Nephron progenitor cell (in vitro differentiated cells): ENCODE measurements around the gene TTLL1.

Experiments
- DNase-seq: peaks from one replicate; pipeline ENCODE4 v3.0.0; 2021
- H3K27ac Mint-ChIP-seq: 2 replicates; pipeline ENCODE4 v1.8.0; 2021; ENCODE audit warnings: mild to moderate bottlenecking, moderate library complexity, mixed read lengths
- H3K27me3 Mint-ChIP-seq: 2 replicates; pipeline ENCODE4 v1.8.0; 2021; ENCODE audit warnings: mild to moderate bottlenecking, low read depth, mixed read lengths; ENCODE audit not compliant: poor library complexity
- H3K36me3 Mint-ChIP-seq: 2 replicates; pipeline ENCODE4 v1.8.0; 2021; ENCODE audit warnings: low read depth, mixed read lengths
- H3K4me1 Mint-ChIP-seq: 2 replicates; pipeline ENCODE4 v1.8.0; 2021; ENCODE audit warnings: mixed read lengths
- H3K4me3 Mint-ChIP-seq: 2 replicates; pipeline ENCODE4 v1.8.0; 2021; ENCODE audit warnings: mild to moderate bottlenecking, moderate library complexity, mixed read lengths
- H3K9me3 Mint-ChIP-seq: 2 replicates; pipeline ENCODE4 v1.8.0; 2021; ENCODE audit warnings: mild to moderate bottlenecking, moderate library complexity, mixed read lengths
- TF ChIP-seq, protein P1 (sequence below): fragments of 200-600 bp; sonication (generic); IDR thresholded peaks from 2 replicates; pipeline ENCODE4 v1.5.0; 2021; ENCODE audit warnings: antibody characterized with exemption

The TTLL1 gene

DNA sequence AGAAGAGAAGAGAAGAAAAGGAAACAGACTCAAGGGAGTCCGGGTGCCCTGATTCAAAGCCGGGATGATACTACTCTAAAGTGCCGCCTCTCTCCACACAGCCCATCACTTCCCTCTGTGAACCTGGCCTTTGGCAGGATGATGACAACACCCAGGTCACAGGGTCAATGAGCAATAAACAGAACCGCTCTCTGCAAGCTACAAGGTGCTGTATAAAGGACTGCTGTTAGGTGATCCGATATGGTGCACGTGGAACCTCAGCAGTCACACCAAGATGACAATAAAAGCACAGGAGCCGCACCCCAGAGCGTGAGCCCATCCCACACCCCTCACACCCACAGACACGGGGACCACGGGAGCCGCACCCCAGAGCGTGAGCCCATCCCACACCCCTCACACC, 10.7 kb downstream of the TTLL1 start:
- H3K4me1 Mint-ChIP-seq, result peaks cover 34% of the 10 kb centered on the region
- DNase-seq, result peak; percentile 27
- H3K36me3 Mint-ChIP-seq, result peaks cover 16% of the 10 kb centered on the region
- peaks cover 6% of the 10 kb centered on the region for H3K27me3 Mint-ChIP-seq
- peak overlapping the region; percentile 27 for H3K27ac Mint-ChIP-seq
- H3K4me3 Mint-ChIP-seq, result no peak overlapping the region
- TF ChIP-seq, protein P1, sequence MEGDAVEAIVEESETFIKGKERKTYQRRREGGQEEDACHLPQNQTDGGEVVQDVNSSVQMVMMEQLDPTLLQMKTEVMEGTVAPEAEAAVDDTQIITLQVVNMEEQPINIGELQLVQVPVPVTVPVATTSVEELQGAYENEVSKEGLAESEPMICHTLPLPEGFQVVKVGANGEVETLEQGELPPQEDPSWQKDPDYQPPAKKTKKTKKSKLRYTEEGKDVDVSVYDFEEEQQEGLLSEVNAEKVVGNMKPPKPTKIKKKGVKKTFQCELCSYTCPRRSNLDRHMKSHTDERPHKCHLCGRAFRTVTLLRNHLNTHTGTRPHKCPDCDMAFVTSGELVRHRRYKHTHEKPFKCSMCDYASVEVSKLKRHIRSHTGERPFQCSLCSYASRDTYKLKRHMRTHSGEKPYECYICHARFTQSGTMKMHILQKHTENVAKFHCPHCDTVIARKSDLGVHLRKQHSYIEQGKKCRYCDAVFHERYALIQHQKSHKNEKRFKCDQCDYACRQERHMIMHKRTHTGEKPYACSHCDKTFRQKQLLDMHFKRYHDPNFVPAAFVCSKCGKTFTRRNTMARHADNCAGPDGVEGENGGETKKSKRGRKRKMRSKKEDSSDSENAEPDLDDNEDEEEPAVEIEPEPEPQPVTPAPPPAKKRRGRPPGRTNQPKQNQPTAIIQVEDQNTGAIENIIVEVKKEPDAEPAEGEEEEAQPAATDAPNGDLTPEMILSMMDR, result no peak
- H3K9me3 Mint-ChIP-seq, result no peaks in the 10 kb centered on the region

DNA sequence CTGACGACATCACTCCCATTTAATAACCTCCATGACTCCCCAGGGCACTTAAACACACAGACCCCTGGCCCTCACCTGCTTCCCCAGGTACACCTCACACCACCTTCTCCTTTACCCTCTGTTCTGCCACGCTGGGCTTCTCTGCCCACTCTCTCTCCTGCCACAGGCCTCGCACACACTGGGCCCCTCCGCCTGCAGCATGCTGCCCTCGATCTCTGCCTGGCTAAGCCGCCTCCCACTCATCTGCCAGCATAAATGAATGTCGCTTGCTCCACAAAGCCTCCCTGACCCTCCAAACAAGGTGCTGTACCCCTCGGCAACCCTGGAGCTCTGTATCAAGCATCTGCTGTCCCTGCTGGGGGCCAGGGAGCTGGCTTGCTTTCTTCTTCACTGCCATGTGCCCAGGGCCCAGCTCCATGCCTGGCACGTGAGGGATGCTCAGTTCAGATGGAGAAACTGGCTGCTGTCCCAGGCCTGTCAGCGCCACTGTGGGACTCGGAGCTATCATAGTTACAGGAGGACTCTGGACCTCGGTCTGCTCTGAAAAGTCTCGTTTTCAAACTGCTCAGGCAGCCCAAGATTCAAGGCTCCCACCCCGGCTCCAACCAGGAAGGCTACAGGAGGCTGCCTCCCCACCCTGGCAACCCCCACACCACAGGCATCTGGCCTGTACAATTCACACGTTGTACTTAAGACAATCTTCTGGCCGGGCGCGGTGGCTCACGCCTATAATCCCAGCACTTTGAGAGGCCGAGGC, 11.9 kb downstream of the TTLL1 start:
- TF ChIP-seq, protein P1, result no peak
- Mint-ChIP-seq H3K4me3 (no peak overlapping the region), H3K36me3 (peaks cover 16% of the 10 kb centered on the region), H3K27me3 (peaks cover 6% of the 10 kb centered on the region), H3K27ac (no peak overlapping the region), H3K4me1 (peaks cover 34% of the 10 kb centered on the region), H3K9me3 (no peaks in the 10 kb centered on the region)
- no peak for DNase-seq

DNA sequence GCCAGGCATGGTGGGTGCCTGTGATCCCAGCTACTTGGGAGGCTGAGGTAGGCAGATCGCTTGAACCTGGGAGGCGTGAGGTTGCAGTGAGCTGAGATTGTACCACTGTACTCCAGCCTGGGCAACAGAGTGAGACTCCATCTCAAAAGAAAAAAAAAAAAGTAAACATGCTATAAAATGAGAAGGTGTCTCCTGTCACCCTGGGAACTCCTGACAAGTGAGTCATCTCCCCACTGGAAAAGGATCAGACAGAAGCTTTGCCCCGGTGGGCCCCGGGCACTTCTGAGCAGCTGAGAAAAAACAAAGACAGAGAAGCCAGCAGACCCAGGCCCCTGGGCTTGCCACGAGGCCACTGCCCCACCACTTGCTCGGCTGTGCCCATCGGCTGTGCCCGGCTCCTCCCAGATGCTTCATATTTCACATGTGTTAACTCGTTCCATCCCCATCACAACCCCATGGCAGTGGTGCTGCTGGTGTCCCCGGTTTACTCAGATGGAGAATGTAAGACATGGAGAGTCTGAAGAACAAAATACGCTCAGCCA, 22.3 kb downstream of the TTLL1 start:
- Mint-ChIP-seq H3K36me3 (peaks cover 51% of the 10 kb centered on the region), H3K27ac (peak overlapping the region; percentile 13), H3K4me1 (peaks cover 5% of the 10 kb centered on the region), H3K4me3 (no peak overlapping the region), H3K9me3 (no peaks in the 10 kb centered on the region), H3K27me3 (peaks cover 4% of the 10 kb centered on the region)
- DNase-seq, result no peak
- TF ChIP-seq, protein P1, result no peak

DNA sequence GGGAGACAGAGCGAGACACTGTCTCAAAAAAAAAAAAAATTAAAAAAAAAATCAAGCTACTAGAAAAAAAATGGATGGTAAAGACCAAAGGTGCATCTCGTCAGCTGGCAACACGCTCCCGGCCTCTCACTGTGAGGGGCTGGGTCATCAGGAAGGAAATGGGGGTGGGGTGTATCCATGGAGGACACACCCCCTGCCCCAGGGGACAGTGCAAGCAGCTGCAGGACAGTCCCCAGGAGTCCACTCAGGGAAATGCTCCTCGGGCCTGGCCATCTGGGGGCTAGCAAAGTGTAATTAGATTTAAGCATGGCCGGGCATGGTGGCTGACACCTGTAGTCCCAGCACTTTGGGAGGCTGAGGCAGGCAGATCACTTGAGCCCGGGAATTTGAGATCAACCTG, 23.1 kb downstream of the TTLL1 start:
- peaks cover 5% of the 10 kb centered on the region for H3K4me1 Mint-ChIP-seq
- no peak for DNase-seq
- no peak overlapping the region for H3K27ac Mint-ChIP-seq
- H3K27me3 Mint-ChIP-seq, result peaks cover 4% of the 10 kb centered on the region
- TF ChIP-seq, protein P1, result no peak
- no peak overlapping the region for H3K4me3 Mint-ChIP-seq
- peaks cover 59% of the 10 kb centered on the region for H3K36me3 Mint-ChIP-seq
- H3K9me3 Mint-ChIP-seq, result no peaks in the 10 kb centered on the region

DNA sequence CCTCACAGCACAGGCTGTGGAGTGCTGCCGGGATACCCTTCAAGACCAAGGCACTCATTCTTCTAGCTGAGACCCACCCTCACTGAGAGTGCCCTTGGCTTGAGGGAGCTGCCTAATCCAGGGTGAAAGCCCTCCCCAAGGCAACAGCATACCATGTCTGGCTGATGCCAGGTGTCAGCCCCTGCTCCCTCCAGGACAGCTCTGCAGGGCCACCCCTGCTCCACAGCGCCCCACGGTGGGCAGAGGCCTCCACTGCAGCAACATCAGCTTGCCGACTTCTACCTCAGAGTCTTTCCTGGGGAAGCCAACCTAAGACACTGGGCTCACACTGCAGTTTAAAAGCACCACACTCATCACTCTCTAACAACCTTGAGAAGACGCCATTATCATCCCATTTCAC, 29.0 kb downstream of the TTLL1 start:
- TF ChIP-seq, protein P1, result peak; percentile 71
- H3K4me3 Mint-ChIP-seq, result no peak overlapping the region
- no peaks in the 10 kb centered on the region for H3K27me3 Mint-ChIP-seq
- DNase-seq, result peak; percentile 71
- H3K9me3 Mint-ChIP-seq, result no peaks in the 10 kb centered on the region
- peaks cover 49% of the 10 kb centered on the region for H3K36me3 Mint-ChIP-seq
- H3K4me1 Mint-ChIP-seq, result no peaks in the 10 kb centered on the region
- peak overlapping the region; percentile 30 for H3K27ac Mint-ChIP-seq

DNA sequence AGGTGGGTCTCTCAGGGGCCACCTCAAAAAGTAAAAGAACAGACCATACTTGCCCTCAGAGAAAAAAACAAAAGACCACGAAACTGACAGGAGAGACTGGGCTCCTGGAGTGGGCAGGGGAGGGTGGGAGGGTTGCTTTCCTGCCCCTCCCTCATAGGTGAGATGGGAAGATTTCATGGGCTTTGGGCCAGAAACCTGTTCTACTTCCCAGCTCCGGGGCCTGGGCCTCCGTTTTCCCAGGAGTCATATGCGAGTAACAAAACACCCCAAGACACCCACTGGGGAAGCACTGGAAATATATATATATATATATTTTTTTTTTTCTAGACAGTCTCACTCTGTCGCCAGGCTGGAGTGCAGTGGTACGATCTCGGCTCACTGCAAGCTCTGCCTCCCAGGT, 31.6 kb downstream of the TTLL1 start:
- Mint-ChIP-seq H3K27ac (no peak overlapping the region), H3K27me3 (no peaks in the 10 kb centered on the region), H3K9me3 (no peaks in the 10 kb centered on the region), H3K4me1 (no peaks in the 10 kb centered on the region), H3K4me3 (no peak overlapping the region), H3K36me3 (peaks cover 41% of the 10 kb centered on the region)
- no peak for DNase-seq
- TF ChIP-seq, protein P1, result no peak
